Measurements from ENCODE around the gene RABGAP1L. TPM values are rescaled to one million over a fixed set of nuclear protein-coding genes. Genes with fewer than 3 reads are reported as not detected.

The RABGAP1L gene
- polyA plus RNA-seq, 1 donor (not counting 4 experiments of a cell fraction or from before 2014, with no cell fraction given), result 24.2 TPM

DNA sequence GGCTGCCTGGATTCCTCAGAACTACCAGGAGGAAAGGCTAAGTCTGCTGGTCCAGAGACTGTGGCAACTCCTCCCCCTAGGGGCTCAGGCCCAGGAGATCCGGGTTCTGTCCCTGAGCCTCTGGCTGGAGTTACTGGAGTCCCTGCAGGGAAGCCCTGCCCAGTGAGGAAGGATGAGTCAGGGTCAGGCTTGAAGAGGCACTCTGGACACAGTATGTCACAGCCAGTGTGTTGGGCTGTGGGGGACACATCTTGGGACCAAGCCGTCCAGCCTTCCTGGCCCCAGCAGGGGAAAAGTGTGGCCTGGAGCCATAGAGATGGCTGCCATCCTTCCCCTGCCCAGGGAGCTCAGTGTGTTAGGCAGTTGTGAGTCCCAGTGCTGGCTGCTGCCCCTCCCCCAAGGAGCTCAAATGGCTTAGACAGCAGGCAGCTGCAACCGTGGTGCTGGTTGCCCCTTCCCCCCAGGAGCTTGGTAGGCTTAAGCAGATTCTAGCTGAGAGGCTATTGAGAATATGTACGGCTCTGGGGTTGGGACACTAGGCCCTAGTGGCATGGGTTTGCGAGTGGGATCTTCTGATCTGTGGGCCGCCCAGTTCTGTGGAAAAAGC, 28.2 kb upstream of the RABGAP1L start:
- H3K4me1 ChIP-seq (ENCODE audit: control insufficient read depth, extremely low read depth, insufficient read depth, low read length), result no peaks in the 10 kb centered on the region
- H3K4me2 ChIP-seq (ENCODE audit: control insufficient read depth, extremely low read depth, insufficient read depth, low read depth, low read length), result no peak overlapping the region
- H3K9me1 ChIP-seq (ENCODE audit: control insufficient read depth, extremely low read depth, insufficient read depth, low read length), result no peaks in the 10 kb centered on the region
- TF ChIP-seq EZH2 (IDR thresholded peaks at IDR 0.05; ENCODE audit: low read length), result no peak
- TF ChIP-seq, protein P1, sequence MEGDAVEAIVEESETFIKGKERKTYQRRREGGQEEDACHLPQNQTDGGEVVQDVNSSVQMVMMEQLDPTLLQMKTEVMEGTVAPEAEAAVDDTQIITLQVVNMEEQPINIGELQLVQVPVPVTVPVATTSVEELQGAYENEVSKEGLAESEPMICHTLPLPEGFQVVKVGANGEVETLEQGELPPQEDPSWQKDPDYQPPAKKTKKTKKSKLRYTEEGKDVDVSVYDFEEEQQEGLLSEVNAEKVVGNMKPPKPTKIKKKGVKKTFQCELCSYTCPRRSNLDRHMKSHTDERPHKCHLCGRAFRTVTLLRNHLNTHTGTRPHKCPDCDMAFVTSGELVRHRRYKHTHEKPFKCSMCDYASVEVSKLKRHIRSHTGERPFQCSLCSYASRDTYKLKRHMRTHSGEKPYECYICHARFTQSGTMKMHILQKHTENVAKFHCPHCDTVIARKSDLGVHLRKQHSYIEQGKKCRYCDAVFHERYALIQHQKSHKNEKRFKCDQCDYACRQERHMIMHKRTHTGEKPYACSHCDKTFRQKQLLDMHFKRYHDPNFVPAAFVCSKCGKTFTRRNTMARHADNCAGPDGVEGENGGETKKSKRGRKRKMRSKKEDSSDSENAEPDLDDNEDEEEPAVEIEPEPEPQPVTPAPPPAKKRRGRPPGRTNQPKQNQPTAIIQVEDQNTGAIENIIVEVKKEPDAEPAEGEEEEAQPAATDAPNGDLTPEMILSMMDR (optimal IDR thresholded peaks at IDR 0.05 in 1 of 3, IDR thresholded peaks at IDR 0.05 in 1 of 3, conservative IDR thresholded peaks at IDR 0.05 in 1 of 3; ENCODE audit: extremely low read depth in 1 of 3, insufficient read depth in 2 of 3, low read length in 3 of 3), result no peak
- dilution Hi-C loops (cut with MboI; ENCODE audit: extremely low pct_ligation_motif_present, low sequenced_read_pairs), result no loop called here
- H3K9ac ChIP-seq (ENCODE audit: control insufficient read depth, extremely low read depth, insufficient read depth, low read length), result no peak overlapping the region
- H3K79me2 ChIP-seq (ENCODE audit: control insufficient read depth, insufficient read depth, low read length), result no peaks in the 10 kb centered on the region
- H3K9me3 ChIP-seq (ENCODE audit: control insufficient read depth, low read depth, low read length), result no peaks in the 10 kb centered on the region
- no peak overlapping the region for H3K4me3 ChIP-seq (ENCODE audit: control insufficient read depth in 2 of 3, extremely low read depth in 1 of 3, insufficient read depth in 2 of 3, low read depth in 1 of 3, low read length in 3 of 3)
- H4K20me1 ChIP-seq (ENCODE audit: control insufficient read depth, extremely low read depth, insufficient read depth, low read length), result no peaks in the 10 kb centered on the region
- H2AFZ ChIP-seq (ENCODE audit: control insufficient read depth, low read length), result no peak overlapping the region
- no peaks in the 10 kb centered on the region for H3K36me3 ChIP-seq (ENCODE audit: control insufficient read depth in 2 of 2, extremely low read depth in 1 of 2, insufficient read depth in 2 of 2, low read length in 2 of 2)
- H3K27me3 ChIP-seq (ENCODE audit: control insufficient read depth, extremely low read depth, insufficient read depth, low read length), result no peaks in the 10 kb centered on the region
- no peak overlapping the region for H3K27ac ChIP-seq (ENCODE audit: control insufficient read depth, insufficient read depth, low read length)
- FAIRE-seq, result no peak
- no peak for DNase-seq (ENCODE audit: low read depth, low spot score)

DNA sequence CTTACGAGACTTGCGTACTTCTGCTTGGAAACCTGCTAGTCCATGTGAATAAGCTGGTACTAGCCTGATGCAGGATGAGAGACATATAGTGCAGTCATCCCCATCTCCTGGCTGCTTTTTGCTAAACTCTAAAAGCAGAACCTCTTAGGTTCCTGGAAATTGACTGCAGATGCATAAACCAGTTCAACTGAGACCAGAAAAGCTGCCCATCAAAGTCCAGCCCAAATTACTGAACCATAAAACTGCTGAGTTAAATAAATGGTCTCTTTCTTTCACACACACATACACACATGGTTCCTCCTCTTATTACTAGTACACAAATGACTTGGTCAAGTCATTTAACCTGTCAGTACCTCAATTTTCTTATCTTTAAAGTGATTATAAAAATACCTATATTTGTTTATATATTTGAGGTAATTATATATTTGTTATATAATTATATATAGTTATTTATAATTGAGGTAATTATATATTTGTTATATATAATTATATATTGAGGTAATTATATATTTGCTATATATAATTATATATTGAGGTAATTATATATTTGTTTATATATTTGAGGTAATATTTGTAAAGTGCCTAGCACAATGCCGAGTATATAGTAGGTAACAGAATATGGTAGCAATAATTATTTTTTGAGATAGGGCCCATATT, 25.2 kb upstream of the RABGAP1L start:
- H3K36me3 ChIP-seq (ENCODE audit: control insufficient read depth in 2 of 2, extremely low read depth in 1 of 2, insufficient read depth in 2 of 2, low read length in 2 of 2), result no peaks in the 10 kb centered on the region
- no peaks in the 10 kb centered on the region for H3K9me1 ChIP-seq (ENCODE audit: control insufficient read depth, extremely low read depth, insufficient read depth, low read length)
- H3K4me3 ChIP-seq (ENCODE audit: control insufficient read depth in 2 of 3, extremely low read depth in 1 of 3, insufficient read depth in 2 of 3, low read depth in 1 of 3, low read length in 3 of 3), result no peak overlapping the region
- no peaks in the 10 kb centered on the region for H3K79me2 ChIP-seq (ENCODE audit: control insufficient read depth, insufficient read depth, low read length)
- no peak overlapping the region for H3K9ac ChIP-seq (ENCODE audit: control insufficient read depth, extremely low read depth, insufficient read depth, low read length)
- no peak overlapping the region for H3K27ac ChIP-seq (ENCODE audit: control insufficient read depth, insufficient read depth, low read length)
- no peak overlapping the region for H3K4me2 ChIP-seq (ENCODE audit: control insufficient read depth, extremely low read depth, insufficient read depth, low read depth, low read length)
- FAIRE-seq (no peak), DNase-seq (ENCODE audit: low read depth, low spot score) (no peak)
- H2AFZ ChIP-seq (ENCODE audit: control insufficient read depth, low read length), result no peak overlapping the region
- H3K27me3 ChIP-seq (ENCODE audit: control insufficient read depth, extremely low read depth, insufficient read depth, low read length), result no peaks in the 10 kb centered on the region
- H4K20me1 ChIP-seq (ENCODE audit: control insufficient read depth, extremely low read depth, insufficient read depth, low read length), result no peaks in the 10 kb centered on the region
- TF ChIP-seq, protein P1 (optimal IDR thresholded peaks at IDR 0.05 in 1 of 3, IDR thresholded peaks at IDR 0.05 in 1 of 3, conservative IDR thresholded peaks at IDR 0.05 in 1 of 3; ENCODE audit: extremely low read depth in 1 of 3, insufficient read depth in 2 of 3, low read length in 3 of 3), result no peak
- TF ChIP-seq EZH2 (IDR thresholded peaks at IDR 0.05; ENCODE audit: low read length), result no peak
- no peaks in the 10 kb centered on the region for H3K4me1 ChIP-seq (ENCODE audit: control insufficient read depth, extremely low read depth, insufficient read depth, low read length)
- H3K9me3 ChIP-seq (ENCODE audit: control insufficient read depth, low read depth, low read length), result no peaks in the 10 kb centered on the region
- dilution Hi-C loops (cut with MboI; ENCODE audit: extremely low pct_ligation_motif_present, low sequenced_read_pairs), result no loop called here

Measured in keratinocyte (primary cell).